Hepatocyte (in vitro differentiated cells): ENCODE data around the gene KCNMA1.

Source experiments
- EZH2 ChIP-seq: fragments of 200-600 bp; sonication (generic); IDR thresholded peaks from 2 replicates; pipeline ENCODE4 v1.6.1; 2016; ENCODE audit warnings: antibody characterized with exemption, mild to moderate bottlenecking, borderline replicate concordance
- EZH2phosphoT487 ChIP-seq: fragments of 200-600 bp; sonication (generic); IDR thresholded peaks from one replicate; pipeline ENCODE4 v1.6.1; 2018; ENCODE audit warnings: antibody characterized with exemption, mild to moderate bottlenecking, low read depth, moderate library complexity; ENCODE audit not compliant: unreplicated experiment, severe bottlenecking
- TF ChIP-seq, protein P1 (sequence below): fragments of 200-600 bp; sonication (generic); IDR thresholded peaks from 2 replicates; pipeline ENCODE4 v1.5.1; 2016; ENCODE audit warnings: antibody characterized with exemption, mild to moderate bottlenecking; ENCODE audit not compliant: poor library complexity

DNA sequence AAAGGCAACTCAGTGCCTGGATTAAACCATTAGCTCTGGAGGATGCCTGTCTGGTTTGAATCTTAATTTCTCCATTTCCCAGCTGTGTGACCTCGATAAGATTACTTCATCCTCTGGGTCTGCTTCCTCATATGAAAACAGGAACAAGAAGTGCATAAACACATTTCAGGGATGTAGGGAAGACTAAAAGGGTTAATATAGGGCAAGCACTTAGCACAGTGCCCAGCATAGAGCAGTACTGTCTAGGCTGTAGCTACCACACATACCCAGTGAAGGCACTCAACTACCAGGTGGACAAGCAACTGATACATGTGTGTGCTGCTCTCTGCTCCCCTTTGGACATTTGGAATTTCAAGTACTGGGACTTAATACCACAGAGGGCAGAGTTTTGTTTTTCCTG lies 85.4 kb downstream of the KCNMA1 start:
- TF ChIP-seq, protein P1, sequence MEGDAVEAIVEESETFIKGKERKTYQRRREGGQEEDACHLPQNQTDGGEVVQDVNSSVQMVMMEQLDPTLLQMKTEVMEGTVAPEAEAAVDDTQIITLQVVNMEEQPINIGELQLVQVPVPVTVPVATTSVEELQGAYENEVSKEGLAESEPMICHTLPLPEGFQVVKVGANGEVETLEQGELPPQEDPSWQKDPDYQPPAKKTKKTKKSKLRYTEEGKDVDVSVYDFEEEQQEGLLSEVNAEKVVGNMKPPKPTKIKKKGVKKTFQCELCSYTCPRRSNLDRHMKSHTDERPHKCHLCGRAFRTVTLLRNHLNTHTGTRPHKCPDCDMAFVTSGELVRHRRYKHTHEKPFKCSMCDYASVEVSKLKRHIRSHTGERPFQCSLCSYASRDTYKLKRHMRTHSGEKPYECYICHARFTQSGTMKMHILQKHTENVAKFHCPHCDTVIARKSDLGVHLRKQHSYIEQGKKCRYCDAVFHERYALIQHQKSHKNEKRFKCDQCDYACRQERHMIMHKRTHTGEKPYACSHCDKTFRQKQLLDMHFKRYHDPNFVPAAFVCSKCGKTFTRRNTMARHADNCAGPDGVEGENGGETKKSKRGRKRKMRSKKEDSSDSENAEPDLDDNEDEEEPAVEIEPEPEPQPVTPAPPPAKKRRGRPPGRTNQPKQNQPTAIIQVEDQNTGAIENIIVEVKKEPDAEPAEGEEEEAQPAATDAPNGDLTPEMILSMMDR = no peak
- TF ChIP-seq EZH2 (no peak), EZH2phosphoT487 (no peak)
